ENCODE measurements around the gene CLTB.

Gene CLTB

GRCh38 chr5:176350416-176350815 lies 65.9 kb downstream of the CLTB start:
- DNase-seq (ENCODE audit: low spot score), result no peak

GRCh38 chr5:176342766-176343458 lies 73.4 kb downstream of the CLTB start:
- no peak for DNase-seq (ENCODE audit: low spot score)
